Measurements from ENCODE around the gene JPH3.

- TF ChIP-seq ZNF384 (IDR thresholded peaks at IDR 0.05) = no peak
- TF ChIP-seq ARNT (IDR thresholded peaks at IDR 0.05) = no peak
- no peak for TF ChIP-seq FOXM1 (IDR thresholded peaks at IDR 0.05; ENCODE audit: borderline replicate concordance)
- no peak for TF ChIP-seq PKNOX1 (IDR thresholded peaks at IDR 0.05)
- no peak for TF ChIP-seq L3MBTL2 (conservative IDR thresholded peaks at IDR 0.05)
- TF ChIP-seq FOXA1 (IDR thresholded peaks at IDR 0.05) = no peak
- TF ChIP-seq TARDBP (IDR thresholded peaks at IDR 0.05) = no peak
- no peak for TF ChIP-seq SP1 (IDR thresholded peaks at IDR 0.05)
- TF ChIP-seq SUZ12 (IDR thresholded peaks at IDR 0.05) = no peak
- TF ChIP-seq HDGF (IDR thresholded peaks at IDR 0.05; ENCODE audit: borderline replicate concordance) = no peak
Measured at GRCh38 chr16:87679593-87680271, 77.4 kb downstream of the JPH3 start.

All from HEK293T (cell line).